HuH-7.5 (cell line): Measurements from ENCODE around the gene MEGF11.

Source experiments
- DNase-seq: peaks from one replicate; pipeline ENCODE4 v3.0.0; 2011; ENCODE audit warnings: low spot score

The MEGF11 gene

GRCh38 chr15:66170042-66170441, 83.5 kb downstream of the MEGF11 start:
- DNase-seq = no peak

GRCh38 chr15:66169625-66170024, 83.9 kb downstream of the MEGF11 start:
- DNase-seq = no peak

- DNase-seq = no peak
These were observed 84.5 kb downstream of the MEGF11 start for GRCh38 chr15:66169023-66169422.

- no peak for DNase-seq
These were observed 85.7 kb downstream of the MEGF11 start for GRCh38 chr15:66167854-66168253.

GRCh38 chr15:66165856-66166255, 87.7 kb downstream of the MEGF11 start:
- no peak for DNase-seq

- no peak for DNase-seq
These were observed 88.8 kb downstream of the MEGF11 start for GRCh38 chr15:66164788-66165187.

GRCh38 chr15:66163553-66163952, 90.0 kb downstream of the MEGF11 start:
- DNase-seq = no peak

- DNase-seq = no peak
These were observed 91.3 kb downstream of the MEGF11 start for GRCh38 chr15:66162286-66162685.

- DNase-seq = no peak
These were observed 91.9 kb downstream of the MEGF11 start for GRCh38 chr15:66161575-66162118.

- no peak for DNase-seq
These were observed 92.4 kb downstream of the MEGF11 start for GRCh38 chr15:66161108-66161507.

- no peak for DNase-seq
These were observed 96.0 kb downstream of the MEGF11 start for GRCh38 chr15:66157507-66157906.

- DNase-seq = no peak
These were observed 97.1 kb downstream of the MEGF11 start for GRCh38 chr15:66156310-66156975.

GRCh38 chr15:66155065-66155464, 98.5 kb downstream of the MEGF11 start:
- no peak for DNase-seq

GRCh38 chr15:66154581-66154980, 99.0 kb downstream of the MEGF11 start:
- no peak for DNase-seq

GRCh38 chr15:66153549-66154415, 99.8 kb downstream of the MEGF11 start:
- DNase-seq = no peak

GRCh38 chr15:66152650-66153049, 100.9 kb downstream of the MEGF11 start:
- no peak for DNase-seq

- DNase-seq = no peak
These were observed 101.7 kb downstream of the MEGF11 start for GRCh38 chr15:66151809-66152208.

- DNase-seq = no peak
These were observed 103.7 kb downstream of the MEGF11 start for GRCh38 chr15:66149871-66150270.

GRCh38 chr15:66148187-66148586, 105.4 kb downstream of the MEGF11 start:
- DNase-seq = no peak

GRCh38 chr15:66147440-66147839, 106.1 kb downstream of the MEGF11 start:
- DNase-seq = no peak

- no peak for DNase-seq
These were observed 107.8 kb downstream of the MEGF11 start for GRCh38 chr15:66145726-66146182.

- no peak for DNase-seq
These were observed 108.4 kb downstream of the MEGF11 start for GRCh38 chr15:66144978-66145725.
